ENCODE data around the gene RAD51B.

DNA sequence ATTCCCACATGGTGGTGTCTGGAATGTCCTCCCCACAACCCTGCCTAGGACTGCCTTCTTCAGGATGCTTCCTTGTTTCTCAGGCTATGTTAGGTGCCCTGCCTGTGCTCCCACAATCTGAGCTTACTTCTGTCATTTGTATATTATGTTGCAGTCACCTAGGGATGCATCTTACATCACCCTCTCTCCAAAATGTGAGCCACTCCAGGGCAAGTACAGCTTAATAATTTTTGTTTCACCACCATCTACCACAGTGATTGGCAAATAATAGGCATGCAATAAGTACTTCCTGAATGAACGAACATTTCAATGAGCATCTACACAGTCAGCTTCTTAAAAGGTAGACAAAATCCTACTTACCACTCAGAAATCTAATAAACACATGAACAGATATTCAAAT is 40.8 kb upstream of the RAD51B start:
- no peak for TF ChIP-seq EZH2 (IDR thresholded peaks at IDR 0.05; ENCODE audit: low read length, missing control alignments)
- TF ChIP-seq, protein P1, sequence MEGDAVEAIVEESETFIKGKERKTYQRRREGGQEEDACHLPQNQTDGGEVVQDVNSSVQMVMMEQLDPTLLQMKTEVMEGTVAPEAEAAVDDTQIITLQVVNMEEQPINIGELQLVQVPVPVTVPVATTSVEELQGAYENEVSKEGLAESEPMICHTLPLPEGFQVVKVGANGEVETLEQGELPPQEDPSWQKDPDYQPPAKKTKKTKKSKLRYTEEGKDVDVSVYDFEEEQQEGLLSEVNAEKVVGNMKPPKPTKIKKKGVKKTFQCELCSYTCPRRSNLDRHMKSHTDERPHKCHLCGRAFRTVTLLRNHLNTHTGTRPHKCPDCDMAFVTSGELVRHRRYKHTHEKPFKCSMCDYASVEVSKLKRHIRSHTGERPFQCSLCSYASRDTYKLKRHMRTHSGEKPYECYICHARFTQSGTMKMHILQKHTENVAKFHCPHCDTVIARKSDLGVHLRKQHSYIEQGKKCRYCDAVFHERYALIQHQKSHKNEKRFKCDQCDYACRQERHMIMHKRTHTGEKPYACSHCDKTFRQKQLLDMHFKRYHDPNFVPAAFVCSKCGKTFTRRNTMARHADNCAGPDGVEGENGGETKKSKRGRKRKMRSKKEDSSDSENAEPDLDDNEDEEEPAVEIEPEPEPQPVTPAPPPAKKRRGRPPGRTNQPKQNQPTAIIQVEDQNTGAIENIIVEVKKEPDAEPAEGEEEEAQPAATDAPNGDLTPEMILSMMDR (conservative IDR thresholded peaks at IDR 0.05 in 1 of 2, IDR thresholded peaks at IDR 0.05 in 1 of 2; ENCODE audit: low read depth in 1 of 2, low read length in 2 of 2): no peak
